ENCODE results near the gene KRTAP5-3. TPM values are rescaled to one million over a fixed set of nuclear protein-coding genes. Genes with fewer than 3 reads are reported as not detected.

Gene KRTAP5-3
- total and polyA plus RNA-seq, 2 of the 13 experiments (the other 11 are each of a cell fraction or from before 2014, with no cell fraction given) = not detected

DNA sequence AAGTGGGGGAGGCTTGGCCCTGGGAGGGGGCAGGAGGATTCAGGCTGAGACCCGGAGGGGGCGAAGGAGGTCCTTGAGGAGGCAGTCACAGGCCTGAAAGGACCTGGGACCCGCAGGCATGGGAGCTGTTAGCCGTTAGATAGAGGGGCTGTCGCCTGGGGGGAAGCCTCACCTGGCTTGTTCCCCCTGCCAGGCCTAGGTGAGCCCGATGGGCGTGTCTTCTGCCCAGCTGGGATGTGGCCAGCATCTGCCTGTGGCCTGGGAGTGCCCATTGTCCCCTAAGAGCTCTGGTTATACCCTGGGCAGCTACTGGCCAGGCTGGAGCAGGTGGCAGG is 34.4 kb downstream of the KRTAP5-3 start (continued):
- TF ChIP-seq ISX (CRISPR knock-in tag; conservative IDR thresholded peaks at IDR 0.05) (no peak), HNF4G (IDR thresholded peaks at IDR 0.05; ENCODE audit: borderline replicate concordance, low read depth, low read length) (no peak), HNF4G (CRISPR knock-in tag; IDR thresholded peaks at IDR 0.05; ENCODE audit: borderline replicate concordance, low read depth) (0 out of 2 replicates have a peak, but pooled peaks have one; percentile 2), ISL2 (CRISPR knock-in tag; IDR thresholded peaks at IDR 0.05) (no peak), STAG1 (CRISPR knock-in tag; IDR thresholded peaks at IDR 0.05) (no peak), ZFX (CRISPR knock-in tag; IDR thresholded peaks at IDR 0.05; ENCODE audit: low read depth) (0 out of 2 replicates have a peak, but pooled peaks have one; percentile 13)

- FAIRE-seq = no peak
- Histone ChIP-seq H4K20me1 (ENCODE audit: insufficient read depth, low read length) (peaks cover 24% of the 10 kb centered on the region; the same call in 1 of the 2 replicates), H3K79me2 (ENCODE audit: insufficient read depth, low read length) (no peaks in the 10 kb centered on the region), H3K4me2 (ENCODE audit: low read depth, low read length) (peak overlapping the region; percentile 93), H3K9me3 (ENCODE audit: low read length) (peaks cover 5% of the 10 kb centered on the region), H3K27me3 (ENCODE audit: control insufficient read depth in 1 of 2, insufficient read depth in 2 of 2, low read length in 2 of 2) (peaks cover 1 to 17% of the 10 kb centered on the region in 2 experiments; a peak in 3 of 5 replicates), H2AFZ (ENCODE audit: low read length) (no peak overlapping the region), H3K4me3 (replicated peaks in 1 of 3; ENCODE audit: insufficient read depth in 1 of 3, low read depth in 2 of 3, low read length in 3 of 3) (peak overlapping the region; percentile 65 to 76 (median 72)), H3K27ac (ENCODE audit: extremely low read length, insufficient read depth, low read length) (no peak overlapping the region), H3K4me1 (ENCODE audit: insufficient read depth, low read length) (peaks cover 37% of the 10 kb centered on the region), H3K36me3 (replicated peaks in 1 of 2; ENCODE audit: control insufficient read depth in 1 of 2, insufficient read depth in 2 of 2, low read length in 2 of 2) (no peaks in the 10 kb centered on the region), H3K9ac (ENCODE audit: insufficient read depth, low read depth, low read length) (peak overlapping the region; percentile 84; the same call in 1 of the 2 replicates)
- TF ChIP-seq RBFOX2 (IDR thresholded peaks at IDR 0.05; ENCODE audit: low read depth, low read length) (0 out of 2 replicates have a peak, but pooled peaks have one; percentile 8), CENPX (CRISPR knock-in tag; IDR thresholded peaks at IDR 0.05) (no peak), MZF1 (CRISPR knock-in tag; IDR thresholded peaks at IDR 0.05; ENCODE audit: borderline replicate concordance) (no peak), DR1 (CRISPR knock-in tag; IDR thresholded peaks at IDR 0.05) (no peak), NBN (conservative IDR thresholded peaks at IDR 0.05) (no peak), ZBTB3 (CRISPR knock-in tag; IDR thresholded peaks at IDR 0.05; ENCODE audit: borderline replicate concordance, low read depth) (no peak), IRX3 (CRISPR knock-in tag; IDR thresholded peaks at IDR 0.05; ENCODE audit: borderline replicate concordance, low read depth) (no peak), ZNF510 (CRISPR knock-in tag; IDR thresholded peaks at IDR 0.05; ENCODE audit: low read depth) (no peak), ZBTB39 (CRISPR knock-in tag; IDR thresholded peaks at IDR 0.05) (no peak), PAF1 (CRISPR knock-in tag; IDR thresholded peaks at IDR 0.05) (no peak), RXRA (CRISPR knock-in tag; IDR thresholded peaks at IDR 0.05) (no peak), ZKSCAN8 (CRISPR knock-in tag; IDR thresholded peaks at IDR 0.05; ENCODE audit: borderline replicate concordance) (peak; percentile 90), HNRNPLL (IDR thresholded peaks at IDR 0.05; ENCODE audit: low read depth, low read length, poor library complexity, severe bottlenecking) (no peak), HNRNPL (IDR thresholded peaks at IDR 0.05; ENCODE audit: low read depth, low read length) (peak; percentile 75; the same call in 1 of the 2 replicates), RFXAP (CRISPR knock-in tag; IDR thresholded peaks at IDR 0.05; ENCODE audit: borderline replicate concordance) (no peak), TOPORS (CRISPR knock-in tag; IDR thresholded peaks at IDR 0.05) (no peak)
- POLR2A ChIA-PET = interaction anchor here (0.7 to 1.6 kb wide), 3 partner anchors 16 to 310 kb away, joined by 3 to 5 read pairs (median 3); no protein-coding TSS in a partner anchor
- TSS peak; percentile 67 for BruUV-seq (replicated peaks)
- in situ Hi-C loops (cut with HindIII; ENCODE audit: extremely low pct_ligation_motif_present, low pct_unique_long_range_greater_than_20kb) (no loop called here), intact Hi-C loops (cut with micrococcal nuclease; ENCODE audit: unreplicated experiment) (no loop called here)
- CTCF ChIA-PET (ENCODE audit: low intra/inter-chr PET ratio, low total read pairs) = interaction anchor here (0.9 to 2.3 kb wide), 2 partner anchors 27 to 32 kb away, joined by 3 to 17 read pairs; no protein-coding TSS in a partner anchor
- no peak for DNase-seq (ENCODE audit: low spot score)
- ATAC-seq = peak; percentile 8
- WGBS (ENCODE audit: low lambda C conversion rate) = 3% methylated on average over 7 of the region's 37 CpGs
Measured at GRCh38 chr11:1573077-1573902, 35.0 kb downstream of the KRTAP5-3 start.
